Measurements from ENCODE around the gene RAB17. TPM values are rescaled to one million over a fixed set of nuclear protein-coding genes. Genes with fewer than 3 reads are reported as not detected.

The RAB17 gene
- total RNA-seq, 2 donors from 2014 or later, result 32.5 to 34.7 TPM

DNA sequence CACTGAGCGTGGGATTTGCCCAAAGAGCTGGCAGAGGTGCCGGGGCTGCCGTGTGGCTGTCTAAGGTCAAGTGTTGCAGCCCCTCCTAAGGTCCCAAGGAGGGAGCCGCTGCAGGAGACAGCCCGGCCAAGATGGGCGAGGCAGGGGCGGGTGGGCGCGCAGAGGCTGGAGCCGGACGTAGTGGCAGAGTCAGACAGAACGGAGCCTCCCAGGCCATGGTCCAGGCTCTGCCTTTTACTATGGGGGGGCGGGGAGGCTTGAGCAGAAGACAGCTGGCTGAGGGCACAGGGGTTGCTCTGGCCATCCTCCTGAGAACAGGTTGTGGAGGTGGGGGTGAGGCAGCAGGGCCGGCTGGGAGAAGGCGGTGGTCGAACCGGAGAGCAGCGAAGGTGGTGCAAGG lies 51.6 kb downstream of the RAB17 start:
- TF ChIP-seq, protein P1, sequence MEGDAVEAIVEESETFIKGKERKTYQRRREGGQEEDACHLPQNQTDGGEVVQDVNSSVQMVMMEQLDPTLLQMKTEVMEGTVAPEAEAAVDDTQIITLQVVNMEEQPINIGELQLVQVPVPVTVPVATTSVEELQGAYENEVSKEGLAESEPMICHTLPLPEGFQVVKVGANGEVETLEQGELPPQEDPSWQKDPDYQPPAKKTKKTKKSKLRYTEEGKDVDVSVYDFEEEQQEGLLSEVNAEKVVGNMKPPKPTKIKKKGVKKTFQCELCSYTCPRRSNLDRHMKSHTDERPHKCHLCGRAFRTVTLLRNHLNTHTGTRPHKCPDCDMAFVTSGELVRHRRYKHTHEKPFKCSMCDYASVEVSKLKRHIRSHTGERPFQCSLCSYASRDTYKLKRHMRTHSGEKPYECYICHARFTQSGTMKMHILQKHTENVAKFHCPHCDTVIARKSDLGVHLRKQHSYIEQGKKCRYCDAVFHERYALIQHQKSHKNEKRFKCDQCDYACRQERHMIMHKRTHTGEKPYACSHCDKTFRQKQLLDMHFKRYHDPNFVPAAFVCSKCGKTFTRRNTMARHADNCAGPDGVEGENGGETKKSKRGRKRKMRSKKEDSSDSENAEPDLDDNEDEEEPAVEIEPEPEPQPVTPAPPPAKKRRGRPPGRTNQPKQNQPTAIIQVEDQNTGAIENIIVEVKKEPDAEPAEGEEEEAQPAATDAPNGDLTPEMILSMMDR (IDR thresholded peaks at IDR 0.05), result no peak
- intact Hi-C loops (cut with DNase I), result no loop called here
- H3K36me3 ChIP-seq, result no peaks in the 10 kb centered on the region
- no peak overlapping the region for H3K9ac ChIP-seq (ENCODE audit: low read depth in 2 of 2, low read length in 2 of 2)
- H3K27ac ChIP-seq, result no peak overlapping the region
- DNase-seq, result no peak
- H3K27me3 ChIP-seq, result no peaks in the 10 kb centered on the region
- H3K9me3 ChIP-seq, result no peaks in the 10 kb centered on the region
- peaks cover 8% of the 10 kb centered on the region for H3K4me1 ChIP-seq
- H3K4me3 ChIP-seq, result no peak overlapping the region

DNA sequence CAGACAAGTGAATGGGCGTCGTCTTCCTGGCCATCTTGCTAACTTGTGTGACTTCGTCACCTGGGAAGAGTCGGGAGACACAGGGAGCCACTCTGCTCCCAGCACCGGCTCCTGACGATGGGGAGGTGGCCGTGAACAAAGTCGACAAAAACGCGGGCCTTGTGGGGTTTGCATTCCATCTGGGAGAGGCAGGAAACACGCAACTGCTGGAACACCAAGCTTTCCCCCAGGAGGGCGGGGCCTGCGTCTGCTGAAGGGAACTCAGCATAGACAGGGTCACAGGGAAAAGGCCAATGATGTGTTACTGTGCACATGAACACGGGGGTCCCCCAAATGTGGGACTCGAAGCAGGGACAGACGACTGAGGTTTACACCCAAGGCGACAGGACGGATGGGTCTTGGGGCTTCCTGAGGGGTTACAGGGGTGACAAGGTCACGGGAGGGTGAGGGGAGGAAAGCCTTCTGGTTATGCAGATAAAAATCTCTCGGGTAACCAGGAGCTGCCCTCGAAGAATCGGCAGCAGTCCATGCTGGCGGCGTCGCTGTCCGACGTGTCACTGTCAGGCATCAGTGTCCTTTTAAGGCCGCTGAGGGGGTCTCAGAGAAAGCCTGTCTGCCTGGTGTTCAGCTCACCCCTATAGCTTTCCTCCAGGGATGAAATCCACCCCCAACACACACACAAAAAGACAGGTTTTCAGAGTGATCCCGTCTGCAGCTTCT lies 52.4 kb downstream of the RAB17 start:
- H3K9ac ChIP-seq (ENCODE audit: low read depth in 2 of 2, low read length in 2 of 2), result no peak overlapping the region
- intact Hi-C loops (cut with DNase I), result no loop called here
- H3K27ac ChIP-seq, result no peak overlapping the region
- no peak overlapping the region for H3K4me3 ChIP-seq
- no peaks in the 10 kb centered on the region for H3K27me3 ChIP-seq
- no peaks in the 10 kb centered on the region for H3K36me3 ChIP-seq
- H3K4me1 ChIP-seq, result peaks cover 8% of the 10 kb centered on the region
- TF ChIP-seq, protein P1 (IDR thresholded peaks at IDR 0.05), result no peak
- H3K9me3 ChIP-seq, result no peaks in the 10 kb centered on the region
- DNase-seq, result no peak

DNA sequence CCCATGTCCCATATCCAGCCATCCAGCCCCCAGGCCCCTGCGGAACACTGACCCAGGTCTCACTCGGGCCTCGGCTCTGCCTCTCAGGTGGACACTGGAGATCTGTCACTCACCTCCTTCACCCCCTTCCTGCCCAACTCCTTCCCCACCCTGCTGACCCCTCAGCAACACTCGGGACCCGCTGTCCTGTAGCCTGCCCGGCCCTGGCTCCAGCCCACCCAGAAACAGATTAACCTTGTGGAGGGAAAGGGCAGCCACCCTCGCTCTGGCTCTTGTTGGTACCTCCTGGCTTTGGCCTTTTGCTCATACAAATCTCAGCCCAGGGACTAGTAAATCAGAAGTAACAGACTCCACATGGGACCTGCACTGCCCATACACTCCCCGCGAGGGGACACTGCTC lies 53.9 kb downstream of the RAB17 start:
- intact Hi-C loops (cut with DNase I), result no loop called here
- no peaks in the 10 kb centered on the region for H3K36me3 ChIP-seq

DNA sequence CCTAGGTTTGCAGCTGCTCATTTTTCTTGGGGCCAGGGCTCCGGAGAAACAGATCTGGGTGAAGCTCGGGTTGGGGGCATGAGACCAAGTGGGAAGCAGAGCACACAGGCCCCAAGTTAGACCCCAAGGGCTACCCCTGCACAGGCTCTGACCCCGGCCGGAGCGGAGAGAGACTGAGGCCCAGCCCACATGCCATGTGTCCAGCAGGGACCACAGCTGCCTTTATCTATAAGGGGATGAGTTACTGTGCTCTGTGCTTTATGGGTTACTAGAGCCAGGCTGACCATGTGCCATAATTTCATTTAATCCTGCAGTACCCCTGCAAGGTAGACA lies 54.5 kb downstream of the RAB17 start:
- TF ChIP-seq, protein P1 (IDR thresholded peaks at IDR 0.05), result no peak
- Histone ChIP-seq H3K9me3 (no peaks in the 10 kb centered on the region), H3K9ac (ENCODE audit: low read depth in 2 of 2, low read length in 2 of 2) (no peak overlapping the region), H3K36me3 (no peaks in the 10 kb centered on the region), H3K4me3 (no peak overlapping the region), H3K4me1 (peaks cover 8% of the 10 kb centered on the region), H3K27me3 (no peaks in the 10 kb centered on the region), H3K27ac (no peak overlapping the region)
- no peak for DNase-seq
- intact Hi-C loops (cut with DNase I), result no loop called here

More for the DNA sequence above, 53.9 kb downstream of the RAB17 start:
- peaks cover 8% of the 10 kb centered on the region for H3K4me1 ChIP-seq
- no peaks in the 10 kb centered on the region for H3K27me3 ChIP-seq
- no peak for DNase-seq
- no peaks in the 10 kb centered on the region for H3K9me3 ChIP-seq
- no peak overlapping the region for H3K27ac ChIP-seq
- no peak overlapping the region for H3K4me3 ChIP-seq
- H3K9ac ChIP-seq (ENCODE audit: low read depth in 2 of 2, low read length in 2 of 2), result no peak overlapping the region
- TF ChIP-seq, protein P1 (IDR thresholded peaks at IDR 0.05), result no peak

DNA sequence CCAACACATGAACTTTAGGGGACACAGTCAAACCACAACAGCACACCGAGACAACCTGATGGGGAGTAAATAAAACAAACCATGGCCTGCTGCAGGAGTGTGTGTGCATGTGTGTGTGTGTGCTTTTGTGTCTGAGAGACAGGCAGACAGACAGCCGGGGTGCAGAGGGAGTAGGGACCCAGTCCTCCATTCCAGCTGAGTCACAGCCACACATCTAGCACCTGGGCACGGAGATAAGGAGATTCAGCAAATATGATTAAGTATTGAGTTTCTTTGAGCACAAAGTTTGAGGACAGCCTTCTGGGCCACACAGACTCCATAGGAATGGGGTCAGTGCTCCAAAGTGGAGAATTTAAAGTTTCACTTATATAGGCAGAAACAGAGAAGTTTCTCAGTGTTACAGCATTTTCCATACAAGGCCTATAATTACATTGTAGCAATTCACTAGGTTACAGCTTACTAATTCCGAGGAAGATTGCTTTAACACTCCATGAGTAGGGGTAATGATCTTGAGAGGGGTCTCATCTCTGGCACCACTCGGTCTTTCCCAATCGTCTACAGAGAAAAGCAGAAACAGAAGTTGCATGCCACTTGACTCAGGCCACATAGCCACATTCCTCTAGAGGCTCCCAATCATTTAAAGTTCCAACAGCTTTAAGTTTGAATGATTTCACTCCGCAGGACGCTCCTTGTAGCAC lies 55.0 kb downstream of the RAB17 start:
- TF ChIP-seq, protein P1 (IDR thresholded peaks at IDR 0.05), result no peak
- H3K4me3 ChIP-seq, result no peak overlapping the region
- no peaks in the 10 kb centered on the region for H3K9me3 ChIP-seq
- intact Hi-C loops (cut with DNase I), result no loop called here
- peaks cover 3% of the 10 kb centered on the region for H3K4me1 ChIP-seq
- H3K27ac ChIP-seq, result no peak overlapping the region
- no peak overlapping the region for H3K9ac ChIP-seq (ENCODE audit: low read depth in 2 of 2, low read length in 2 of 2)
- DNase-seq, result no peak
- H3K27me3 ChIP-seq, result no peaks in the 10 kb centered on the region
- no peaks in the 10 kb centered on the region for H3K36me3 ChIP-seq

Data from colonic mucosa (tissue), 4 donors.